Measurements from ENCODE around the gene AOAH. TPM values are rescaled to one million over a fixed set of nuclear protein-coding genes. Genes with fewer than 3 reads are reported as not detected.
"Not testable (repeated sequence)": the region's sequence is repeated elsewhere in the genome, so short reads cannot be mapped to it uniquely, and the experiment has no call there.

Gene AOAH
- total and polyA plus RNA-seq, 2 donors from 2014 or later, result 2.7 to 24.7 TPM

- Histone ChIP-seq H3K27me3 (ENCODE audit: control insufficient read depth, insufficient read depth, low read length) (no peaks in the 10 kb centered on the region), H3K9ac (ENCODE audit: low read length in 3 of 3) (no peak overlapping the region), H3K36me3 (ENCODE audit: control insufficient read depth in 2 of 3, insufficient read depth in 3 of 3, low read length in 3 of 3) (no peaks in the 10 kb centered on the region), H3K4me1 (ENCODE audit: control insufficient read depth in 2 of 3, insufficient read depth in 2 of 3, low read depth in 1 of 3, low read length in 3 of 3) (no peaks in the 10 kb centered on the region), H3K4me3 (ENCODE audit: low read length in 3 of 3) (no peak overlapping the region), H3K9me3 (ENCODE audit: control insufficient read depth in 2 of 3, insufficient read depth in 1 of 3, low read length in 3 of 3) (peaks cover 0 to 7% (median 7%) of the 10 kb centered on the region in 3 donors), H3K27ac (ENCODE audit: low read depth in 2 of 2, low read length in 2 of 2) (no peak overlapping the region)
- no peak for TF ChIP-seq CTCF (IDR thresholded peaks at IDR 0.05; ENCODE audit: borderline replicate concordance, extremely low read depth, insufficient read depth)
- intact Hi-C loops (cut with DNase I), result no loop called here
- FAIRE-seq, result no peak
- DNase-seq, result no peak
These were observed 14.0 kb downstream of the AOAH start for GRCh38 chr7:36710186-36710791.

- no peak overlapping the region for H3K27ac ChIP-seq (ENCODE audit: low read depth in 2 of 2, low read length in 2 of 2)
- intact Hi-C loops (cut with DNase I), result no loop called here
- DNase-seq (no peak), FAIRE-seq (no peak)
- no peaks in the 10 kb centered on the region for H3K4me1 ChIP-seq (ENCODE audit: control insufficient read depth in 2 of 3, insufficient read depth in 2 of 3, low read depth in 1 of 3, low read length in 3 of 3)
- no peaks in the 10 kb centered on the region for H3K36me3 ChIP-seq (ENCODE audit: control insufficient read depth in 2 of 3, insufficient read depth in 3 of 3, low read length in 3 of 3)
- H3K27me3 ChIP-seq (ENCODE audit: control insufficient read depth, insufficient read depth, low read length), result no peaks in the 10 kb centered on the region
- no peak overlapping the region for H3K4me3 ChIP-seq (ENCODE audit: low read length in 3 of 3)
- peaks cover 0 to 7% (median 7%) of the 10 kb centered on the region in 3 donors for H3K9me3 ChIP-seq (ENCODE audit: control insufficient read depth in 2 of 3, insufficient read depth in 1 of 3, low read length in 3 of 3)
- H3K9ac ChIP-seq (ENCODE audit: low read length in 3 of 3), result no peak overlapping the region
- no peak for TF ChIP-seq CTCF (IDR thresholded peaks at IDR 0.05; ENCODE audit: borderline replicate concordance, extremely low read depth, insufficient read depth)
These were observed 15.5 kb downstream of the AOAH start for GRCh38 chr7:36708767-36709166.

GRCh38 chr7:36707898-36708297, 16.4 kb downstream of the AOAH start:
- peaks cover 0 to 7% (median 7%) of the 10 kb centered on the region in 3 donors for H3K9me3 ChIP-seq (ENCODE audit: control insufficient read depth in 2 of 3, insufficient read depth in 1 of 3, low read length in 3 of 3)
- no peaks in the 10 kb centered on the region for H3K4me1 ChIP-seq (ENCODE audit: control insufficient read depth in 2 of 3, insufficient read depth in 2 of 3, low read depth in 1 of 3, low read length in 3 of 3)
- no peak for TF ChIP-seq CTCF (IDR thresholded peaks at IDR 0.05; ENCODE audit: borderline replicate concordance, extremely low read depth, insufficient read depth)
- no peak overlapping the region for H3K27ac ChIP-seq (ENCODE audit: low read depth in 2 of 2, low read length in 2 of 2)
- no peak for FAIRE-seq
- no peaks in the 10 kb centered on the region for H3K27me3 ChIP-seq (ENCODE audit: control insufficient read depth, insufficient read depth, low read length)
- intact Hi-C loops (cut with DNase I), result no loop called here
- no peak overlapping the region for H3K4me3 ChIP-seq (ENCODE audit: low read length in 3 of 3)
- no peaks in the 10 kb centered on the region for H3K36me3 ChIP-seq (ENCODE audit: control insufficient read depth in 2 of 3, insufficient read depth in 3 of 3, low read length in 3 of 3)
- DNase-seq, result no peak
- H3K9ac ChIP-seq (ENCODE audit: low read length in 3 of 3), result no peak overlapping the region

GRCh38 chr7:36707465-36707864, 16.8 kb downstream of the AOAH start:
- FAIRE-seq, result no peak

GRCh38 chr7:36703860-36704259, 20.4 kb downstream of the AOAH start:
- H3K9ac ChIP-seq (ENCODE audit: low read length in 3 of 3); FAIRE-seq; H3K36me3 ChIP-seq (ENCODE audit: control insufficient read depth in 2 of 3, insufficient read depth in 3 of 3, low read length in 3 of 3); intact Hi-C loops (cut with DNase I); DNase-seq; H3K27ac ChIP-seq (ENCODE audit: low read depth in 2 of 2, low read length in 2 of 2); H3K9me3 ChIP-seq (ENCODE audit: control insufficient read depth in 2 of 3, insufficient read depth in 1 of 3, low read length in 3 of 3); H3K27me3 ChIP-seq (ENCODE audit: control insufficient read depth, insufficient read depth, low read length); H3K4me3 ChIP-seq (ENCODE audit: low read length in 3 of 3); H3K4me1 ChIP-seq (ENCODE audit: control insufficient read depth in 2 of 3, insufficient read depth in 2 of 3, low read depth in 1 of 3, low read length in 3 of 3): not testable (repeated sequence)

More at GRCh38 chr7:36707465-36707864, 16.8 kb downstream of the AOAH start:
- Histone ChIP-seq H3K9ac (ENCODE audit: low read length in 3 of 3) (no peak overlapping the region), H3K4me3 (ENCODE audit: low read length in 3 of 3) (no peak overlapping the region), H3K27me3 (ENCODE audit: control insufficient read depth, insufficient read depth, low read length) (no peaks in the 10 kb centered on the region), H3K27ac (ENCODE audit: low read depth in 2 of 2, low read length in 2 of 2) (no peak overlapping the region), H3K9me3 (ENCODE audit: control insufficient read depth in 2 of 3, insufficient read depth in 1 of 3, low read length in 3 of 3) (peaks cover 0 to 7% (median 7%) of the 10 kb centered on the region in 3 donors), H3K36me3 (ENCODE audit: control insufficient read depth in 2 of 3, insufficient read depth in 3 of 3, low read length in 3 of 3) (no peaks in the 10 kb centered on the region), H3K4me1 (ENCODE audit: control insufficient read depth in 2 of 3, insufficient read depth in 2 of 3, low read depth in 1 of 3, low read length in 3 of 3) (no peaks in the 10 kb centered on the region)
- DNase-seq, result no peak
- intact Hi-C loops (cut with DNase I), result no loop called here
- TF ChIP-seq CTCF (IDR thresholded peaks at IDR 0.05; ENCODE audit: borderline replicate concordance, extremely low read depth, insufficient read depth), result no peak

Data from kidney (tissue), 14 donors.